PC-3 (cell line): ENCODE results near the gene PPM1B. TPM values are rescaled to one million over a fixed set of nuclear protein-coding genes. Genes with fewer than 3 reads are reported as not detected.
A peak's percentile ranks its signal among the peaks of the same experiment; 100 is the strongest.

ENCODE experiments used
- ATAC-seq: fragments of 200-7000 bp; cut with Tn5 transposase; 2 replicates; pipeline ENCODE4 v1.9.1; 2020; ENCODE audit warnings: mild to moderate bottlenecking, moderate library complexity
- BruUV-seq: library from RNA; stranded (reverse); fragments of 400-500 nt; replicated peaks from 2 replicates; lab custom pipeline; 2021; lab: Mats Ljungman, UMichigan
- CTCF ChIA-PET: fragments of 300-600 bp; sonication (Branson Sonifier 250); formaldehyde crosslinking; loops from one replicate; lab custom pipeline; 2022; ENCODE audit warnings: antibody characterized with exemption; lab: Charles Lee
- POLR2A ChIA-PET: fragments of 300-600 bp; sonication (Branson Sonifier 250); formaldehyde crosslinking; loops from one replicate; lab custom pipeline; 2022; ENCODE audit warnings: antibody characterized with exemption; ENCODE audit not compliant: unreplicated experiment; lab: Charles Lee
- DNase-seq: peaks from one replicate; pipeline ENCODE4 v3.0.0-alpha.2; 2015
- H2AFZ ChIP-seq: fragments of 300-600 bp; sonication (generic); 2 replicates; pipeline ENCODE4 v1.6.0; 2016; ENCODE audit warnings: antibody characterized with exemption, low read length
- H3F3A ChIP-seq: fragments of 300-600 bp; sonication (generic); one replicate; pipeline ENCODE4 v1.6.0; 2017; ENCODE audit warnings: antibody characterized with exemption, low read length, control low read depth, mild to moderate bottlenecking; ENCODE audit not compliant: unreplicated experiment
- H3K27ac ChIP-seq: fragments of 300-600 bp; sonication (generic); 2 replicates; pipeline ENCODE4 v1.5.1; 2016; ENCODE audit warnings: mild to moderate bottlenecking, low read length
- H3K27me3 ChIP-seq: fragments of 300-600 bp; sonication (generic); 2 replicates; pipeline ENCODE4 v1.6.1; 2016; ENCODE audit warnings: low read length, mixed read lengths
- H3K36me3 ChIP-seq: fragments of 300-600 bp; sonication (generic); 2 replicates; pipeline ENCODE4 v1.6.1; 2016; ENCODE audit warnings: low read depth, mixed run types, low read length, mixed read lengths
- H3K4me1 ChIP-seq: fragments of 300-600 bp; sonication (generic); 2 replicates; pipeline ENCODE4 v1.5.1; 2016; ENCODE audit warnings: low read length; ENCODE audit not compliant: insufficient read depth
- H3K4me2 ChIP-seq: fragments of 300-600 bp; sonication (generic); 2 replicates; pipeline ENCODE4 v1.6.0; 2016; ENCODE audit warnings: low read length
- H3K4me3 ChIP-seq: fragments of 300-600 bp; sonication (generic); 2 replicates; pipeline ENCODE4 v1.5.1; 2016; ENCODE audit warnings: mild to moderate bottlenecking, low read length, mixed read lengths
- H3K79me2 ChIP-seq: fragments of 300-600 bp; sonication (generic); 2 replicates; pipeline ENCODE4 v1.6.1; 2017; ENCODE audit warnings: low read length, mixed read lengths
- H3K9ac ChIP-seq: fragments of 300-600 bp; sonication (generic); 2 replicates; pipeline ENCODE4 v1.6.0; 2016; ENCODE audit warnings: mild to moderate bottlenecking, low read length
- H3K9me2 ChIP-seq: fragments of 300-600 bp; sonication (generic); replicated peaks from 2 replicates; pipeline ENCODE4 v1.6.1; 2016; ENCODE audit warnings: mixed run types, low read length, mixed read lengths
- H3K9me3 ChIP-seq: fragments of 300-600 bp; sonication (generic); 2 replicates; pipeline ENCODE4 v1.6.1; 2016; ENCODE audit warnings: low read length, mixed read lengths
- H4K20me1 ChIP-seq: fragments of 300-600 bp; sonication (generic); 2 replicates; pipeline ENCODE4 v1.6.1; 2016; ENCODE audit warnings: low read length, mixed read lengths
- CTCF ChIP-seq: fragments of 300-600 bp; sonication (generic); conservative IDR thresholded peaks from 2 replicates; pipeline ENCODE4 v1.5.1; 2017; ENCODE audit warnings: antibody characterized with exemption, low read depth, mild to moderate bottlenecking, low read length
- EZH2 ChIP-seq: fragments of 300-600 bp; sonication (generic); IDR thresholded peaks from one replicate; pipeline ENCODE4 v1.6.1; 2017; ENCODE audit warnings: antibody characterized with exemption, mild to moderate bottlenecking, low read length; ENCODE audit not compliant: unreplicated experiment
- EZH2phosphoT487 ChIP-seq: fragments of 300-600 bp; sonication (generic); IDR thresholded peaks from 2 replicates; pipeline ENCODE4 v1.6.1; 2018; ENCODE audit warnings: mild to moderate bottlenecking, antibody characterized with exemption, low read length, borderline replicate concordance
- intact Hi-C: fragments of 100-400 bp; cut with micrococcal nuclease; formaldehyde crosslinking; loops from 2 replicates; pipeline ENCODE4 v1.9.0; 2023
- total RNA-seq: library from RNA; depleted of rRNA; stranded (reverse); fragments of >200 nt; gene quantifications from 2 replicates; pipeline ENCODE4 v1.2.3, GENCODE V29; 2014

The PPM1B gene
- total RNA-seq, 1 experiment from 2014 or later = 17.6 TPM

- H3F3A ChIP-seq = no peaks in the 10 kb centered on the region
- H3K27ac ChIP-seq = no peak overlapping the region
- ChIA-PET POLR2A (no interaction called here), CTCF (no interaction called here)
- H3K9me3 ChIP-seq = no peaks in the 10 kb centered on the region
- ATAC-seq = no peak
- H3K27me3 ChIP-seq = no peaks in the 10 kb centered on the region
- H4K20me1 ChIP-seq = 0 out of 2 replicates have a peak, but pooled peaks cover 3% of the 10 kb centered on the region
- H3K4me3 ChIP-seq = no peak overlapping the region
- no peak overlapping the region for H3K9ac ChIP-seq
- intact Hi-C loops = no loop called here
- no TSS peak for BruUV-seq
- H3K4me1 ChIP-seq = no peaks in the 10 kb centered on the region
- H3K9me2 ChIP-seq = no peaks in the 10 kb centered on the region
- no peaks in the 10 kb centered on the region for H3K36me3 ChIP-seq
- no peak for DNase-seq
- no peak overlapping the region for H3K4me2 ChIP-seq
- no peak for TF ChIP-seq EZH2phosphoT487
- no peak for TF ChIP-seq EZH2
- TF ChIP-seq CTCF = no peak
- no peak overlapping the region for H2AFZ ChIP-seq
- peaks cover 3% of the 10 kb centered on the region; the same call in 1 of the 2 replicates for H3K79me2 ChIP-seq
These were observed 29.1 kb downstream of the PPM1B start for GRCh38 chr2:44197816-44198215.

GRCh38 chr2:44200011-44200410 lies 31.3 kb downstream of the PPM1B start:
- ChIA-PET POLR2A (no interaction called here), CTCF (no interaction called here)
- intact Hi-C loops = no loop called here
- H3K79me2 ChIP-seq = peaks cover 23% of the 10 kb centered on the region
- H3K9me2 ChIP-seq = no peaks in the 10 kb centered on the region
- H4K20me1 ChIP-seq = 0 out of 2 replicates have a peak, but pooled peaks cover 3% of the 10 kb centered on the region
- TF ChIP-seq EZH2phosphoT487 = no peak
- no peak for TF ChIP-seq EZH2
- TF ChIP-seq CTCF = no peak
- no peak overlapping the region for H3K4me2 ChIP-seq
- no peaks in the 10 kb centered on the region for H3F3A ChIP-seq
- no peaks in the 10 kb centered on the region for H3K9me3 ChIP-seq
- ATAC-seq (0 out of 2 replicates have a peak, but pooled peaks have one; percentile 22), DNase-seq (peak; percentile 7)
- H3K36me3 ChIP-seq = no peaks in the 10 kb centered on the region
- no peak overlapping the region for H2AFZ ChIP-seq
- no peak overlapping the region for H3K9ac ChIP-seq
- H3K4me3 ChIP-seq = no peak overlapping the region
- no peaks in the 10 kb centered on the region for H3K4me1 ChIP-seq
- BruUV-seq = no TSS peak
- H3K27ac ChIP-seq = no peak overlapping the region
- H3K27me3 ChIP-seq = no peaks in the 10 kb centered on the region

GRCh38 chr2:44200759-44201158 lies 32.1 kb downstream of the PPM1B start:
- Histone ChIP-seq H3K9ac (no peak overlapping the region), H3K79me2 (peaks cover 26% of the 10 kb centered on the region), H4K20me1 (0 out of 2 replicates have a peak, but pooled peaks cover 3% of the 10 kb centered on the region), H2AFZ (no peak overlapping the region), H3K27me3 (no peaks in the 10 kb centered on the region), H3K9me3 (no peaks in the 10 kb centered on the region), H3F3A (no peaks in the 10 kb centered on the region), H3K4me2 (no peak overlapping the region), H3K27ac (no peak overlapping the region), H3K4me3 (no peak overlapping the region), H3K4me1 (no peaks in the 10 kb centered on the region), H3K36me3 (no peaks in the 10 kb centered on the region), H3K9me2 (no peaks in the 10 kb centered on the region)
- ChIA-PET CTCF (no interaction called here), POLR2A (no interaction called here)
- intact Hi-C loops = no loop called here
- DNase-seq (no peak), ATAC-seq (no peak)
- BruUV-seq = no TSS peak
- no peak for TF ChIP-seq CTCF
